GM12878 (cell line): ENCODE data around the gene RABEP1. TPM values are rescaled to one million over a fixed set of nuclear protein-coding genes. Genes with fewer than 3 reads are reported as not detected.

ENCODE experiments used
- ASH2L ChIP-seq: fragments of 300-600, 200-600 bp; sonication (generic); IDR thresholded peaks from 2 replicates; pipeline ENCODE4 v1.6.1; 2017; ENCODE audit warnings: low read depth, mild to moderate bottlenecking, borderline replicate concordance
- BACH1 ChIP-seq: fragments of 450-650 bp; IDR thresholded peaks from 2 replicates; pipeline ENCODE4 v1.6.1; 2017; ENCODE audit warnings: mild to moderate bottlenecking, borderline replicate concordance
- CHD4 ChIP-seq: fragments of 200-600 bp; sonication (generic); IDR thresholded peaks from 2 replicates; pipeline ENCODE4 v1.6.1; 2016; ENCODE audit warnings: mild to moderate bottlenecking
- CREB1 ChIP-seq: IDR thresholded peaks from 2 replicates; pipeline ENCODE4 v1.6.1; 2012; ENCODE audit warnings: low read depth, mild to moderate bottlenecking, inconsistent platforms
- CREM ChIP-seq: IDR thresholded peaks from 2 replicates; pipeline ENCODE4 v1.6.1; 2014; ENCODE audit warnings: antibody characterized with exemption, low read depth
- DPF2 ChIP-seq: fragments of 450-650 bp; IDR thresholded peaks from 2 replicates; pipeline ENCODE4 v1.6.1; 2017; ENCODE audit warnings: mild to moderate bottlenecking
- EP300 ChIP-seq, 2 experiments: fragments of 150-350 bp in 1 of 2; IDR thresholded peaks; 2 replicates each; pipeline ENCODE4 v1.6.1; 2011 to 2012; ENCODE audit warnings: low read depth in 2 of 2, low read length in 2 of 2, borderline replicate concordance in 1 of 2, improper control_type of control experiment in 1 of 2, inconsistent platforms in 1 of 2; ENCODE audit not compliant: control insufficient read depth in 1 of 2
- GABPA ChIP-seq: IDR thresholded peaks from 2 replicates; pipeline ENCODE4 v1.6.1; 2014; ENCODE audit warnings: antibody characterized with exemption, low read depth, mild to moderate bottlenecking, inconsistent platforms
- GATAD2B ChIP-seq: fragments of 450-650 bp; conservative IDR thresholded peaks from 2 replicates; pipeline ENCODE4 v1.6.1; 2017; ENCODE audit warnings: low read depth, mild to moderate bottlenecking, moderate library complexity
- IKZF1 ChIP-seq: fragments of 450-650 bp; conservative IDR thresholded peaks from 2 replicates; pipeline ENCODE4 v1.6.1; 2017; ENCODE audit warnings: antibody characterized with exemption, mild to moderate bottlenecking
- MYB ChIP-seq: fragments of 150-350 bp; IDR thresholded peaks from 2 replicates; pipeline ENCODE4 v1.6.1; 2014; ENCODE audit warnings: mild to moderate bottlenecking, low read depth, low read length, borderline replicate concordance
- NBN ChIP-seq: fragments of 450-650 bp; IDR thresholded peaks from 2 replicates; pipeline ENCODE4 v1.6.1; 2016
- NR2F1 ChIP-seq: fragments of 450-650 bp; conservative IDR thresholded peaks from 2 replicates; pipeline ENCODE4 v1.6.1; 2017; ENCODE audit warnings: mild to moderate bottlenecking
- NRF1 ChIP-seq: conservative IDR thresholded peaks from 2 replicates; pipeline ENCODE4 v1.6.1; 2011; ENCODE audit warnings: mild to moderate bottlenecking, low read depth, low read length, improper control_type of control experiment
- POLR2A ChIP-seq: IDR thresholded peaks from 2 replicates; pipeline ENCODE4 v1.6.1; 2011; ENCODE audit warnings: low read depth, mild to moderate bottlenecking, low read length
- POLR2AphosphoS5 ChIP-seq: IDR thresholded peaks from 2 replicates; pipeline ENCODE4 v1.6.1; 2011; ENCODE audit warnings: mild to moderate bottlenecking, low read length, inconsistent platforms
- RB1 ChIP-seq: fragments of 450-650 bp; formaldehyde crosslinking; IDR thresholded peaks from 2 replicates; pipeline ENCODE4 v1.6.1; 2017; ENCODE audit warnings: mild to moderate bottlenecking, borderline replicate concordance
- SMARCA5 ChIP-seq: fragments of 450-650 bp; IDR thresholded peaks from 2 replicates; pipeline ENCODE4 v1.6.1; 2017; ENCODE audit warnings: mild to moderate bottlenecking
- SP1 ChIP-seq: IDR thresholded peaks from one replicate; pipeline ENCODE4 v1.6.1; 2011; ENCODE audit warnings: low read depth, low read length
- SPI1 ChIP-seq: IDR thresholded peaks from 2 replicates; pipeline ENCODE4 v1.6.1; 2011; ENCODE audit warnings: low read depth, mild to moderate bottlenecking, low read length, moderate library complexity, borderline replicate concordance; ENCODE audit not compliant: insufficient read depth
- SREBF1 ChIP-seq: IDR thresholded peaks from 2 replicates; pipeline ENCODE4 v1.6.1; 2012; ENCODE audit warnings: mild to moderate bottlenecking, low read length
- TAF1 ChIP-seq: IDR thresholded peaks from 2 replicates; pipeline ENCODE4 v1.6.1; 2011; ENCODE audit warnings: mild to moderate bottlenecking, low read depth, low read length, borderline replicate concordance
- TCF3 ChIP-seq: IDR thresholded peaks from 2 replicates; pipeline ENCODE4 v1.6.1; 2012; ENCODE audit warnings: low read depth, mild to moderate bottlenecking, low read length, borderline replicate concordance; ENCODE audit not compliant: insufficient read depth
- YY1 ChIP-seq: IDR thresholded peaks from 2 replicates; pipeline ENCODE4 v1.6.1; 2011; ENCODE audit warnings: low read depth, mild to moderate bottlenecking, low read length
- ZBED1 ChIP-seq: IDR thresholded peaks from 2 replicates; pipeline ENCODE4 v1.6.1; 2016; ENCODE audit warnings: borderline replicate concordance
- ZNF384 ChIP-seq: IDR thresholded peaks from 2 replicates; pipeline ENCODE4 v1.6.1; 2012; ENCODE audit warnings: low read depth, mild to moderate bottlenecking, low read length, improper control_type of control experiment, borderline replicate concordance
- polyA plus RNA-seq, 11 experiments: library from polyadenylated mRNA; depleted of rRNA in 4 of 11; unstranded in 6 of 11; stranded (reverse) in 5 of 11; fragments of >200 nt; fragmentation: Nextera tagmentation in 4 of 11; fragmentation: Illumina TruSeq in 1 of 11; extraction: Ambion mirVana in 4 of 11; extraction: Trizol in 1 of 11; gene quantifications; 1 replicate in 1 of 11; 2 replicates in 10 of 11; pipeline versions ENCODE4 v1.2.1 to v1.2.3, GENCODE V29; 2011 to 2016; ENCODE audit warnings: inconsistent platforms in 2 of 11, missing spikeins in 2 of 11, low read depth in 1 of 11
- total RNA-seq, 4 experiments: library from RNA; depleted of rRNA in 3 of 4; stranded (reverse); fragments of >200 nt in 3 of 4; fragmentation: Illumina TruSeq in 1 of 4; extraction: Trizol in 1 of 4; gene quantifications; 2 replicates each; pipeline versions ENCODE4 v1.2.1 to v1.2.3, GENCODE V29; 2013 to 2021
- TF ChIP-seq, protein P1 (sequence below): fragments of 450-650 bp; IDR thresholded peaks from 2 replicates; pipeline ENCODE4 v1.6.1; 2018; ENCODE audit warnings: borderline replicate concordance, mild to moderate bottlenecking; ENCODE audit not compliant: partially characterized antibody
- TF ChIP-seq, protein P2 (sequence below): fragments of 450-650 bp; IDR thresholded peaks from 2 replicates; pipeline ENCODE4 v1.6.1; 2017; ENCODE audit warnings: mild to moderate bottlenecking

RABEP1 gene
- total and polyA plus RNA-seq, 10 of the 15 experiments (the other 5 are each of a cell fraction or from before 2014, with no cell fraction given) = 13.4 to 71.4 (median 59.8) TPM

DNA sequence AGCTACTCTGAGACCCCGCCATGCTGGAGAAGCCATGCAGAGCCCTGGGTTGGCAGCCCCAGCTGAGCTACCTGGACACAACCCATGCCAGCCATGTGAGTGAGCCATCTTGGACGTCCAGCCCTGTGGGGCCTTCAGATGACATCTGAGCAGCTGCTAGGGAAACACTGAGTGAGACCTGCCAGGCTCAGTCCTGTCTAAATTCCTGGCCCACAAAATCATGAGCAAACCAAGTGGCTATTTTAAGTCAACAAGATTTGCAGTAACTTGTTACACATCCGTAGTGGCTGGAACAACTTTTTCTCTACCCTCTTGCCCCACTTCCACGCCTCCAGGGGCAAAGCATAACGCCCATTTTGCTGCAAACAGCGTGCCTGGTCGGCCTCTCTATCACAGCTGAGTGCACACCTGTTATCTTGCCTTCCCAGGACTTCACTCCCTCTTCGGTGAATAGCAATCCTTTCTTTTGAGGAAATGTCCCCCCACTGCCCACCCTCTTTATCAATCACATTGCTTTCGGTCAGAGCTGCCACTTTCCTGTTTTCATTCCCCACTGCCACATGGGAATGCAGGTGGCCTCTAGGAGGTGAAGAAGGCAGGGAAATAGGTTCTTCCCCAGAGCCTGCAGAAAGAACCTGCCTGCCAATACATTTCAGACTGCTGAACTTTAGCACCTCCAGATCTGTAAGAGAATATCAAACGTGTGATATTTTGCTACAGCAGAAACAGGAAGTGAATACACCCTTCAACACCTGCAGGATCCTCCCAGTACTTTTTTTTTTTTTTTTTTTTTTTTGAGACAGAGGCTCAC lies 40.0 kb upstream of the RABEP1 start (continued):
- no peak for TF ChIP-seq SREBF1
- TF ChIP-seq TCF3 = peak; percentile 57; the same call in 1 of the 2 replicates
- peak; percentile 19; the same call in 1 of the 2 replicates for TF ChIP-seq YY1
- TF ChIP-seq NRF1 = no peak
- TF ChIP-seq, protein P1, sequence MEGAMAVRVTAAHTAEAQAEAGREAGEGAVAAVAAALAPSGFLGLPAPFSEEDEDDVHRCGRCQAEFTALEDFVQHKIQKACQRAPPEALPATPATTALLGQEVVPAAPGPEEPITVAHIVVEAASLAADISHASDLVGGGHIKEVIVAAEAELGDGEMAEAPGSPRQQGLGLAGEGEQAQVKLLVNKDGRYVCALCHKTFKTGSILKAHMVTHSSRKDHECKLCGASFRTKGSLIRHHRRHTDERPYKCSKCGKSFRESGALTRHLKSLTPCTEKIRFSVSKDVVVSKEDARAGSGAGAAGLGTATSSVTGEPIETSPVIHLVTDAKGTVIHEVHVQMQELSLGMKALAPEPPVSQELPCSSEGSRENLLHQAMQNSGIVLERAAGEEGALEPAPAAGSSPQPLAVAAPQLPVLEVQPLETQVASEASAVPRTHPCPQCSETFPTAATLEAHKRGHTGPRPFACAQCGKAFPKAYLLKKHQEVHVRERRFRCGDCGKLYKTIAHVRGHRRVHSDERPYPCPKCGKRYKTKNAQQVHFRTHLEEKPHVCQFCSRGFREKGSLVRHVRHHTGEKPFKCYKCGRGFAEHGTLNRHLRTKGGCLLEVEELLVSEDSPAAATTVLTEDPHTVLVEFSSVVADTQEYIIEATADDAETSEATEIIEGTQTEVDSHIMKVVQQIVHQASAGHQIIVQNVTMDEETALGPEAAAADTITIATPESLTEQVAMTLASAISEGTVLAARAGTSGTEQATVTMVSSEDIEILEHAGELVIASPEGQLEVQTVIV = no peak
- TF ChIP-seq CHD4 = no peak
- TF ChIP-seq GATAD2B = peak; percentile 45; the same call in 1 of the 2 replicates
- TF ChIP-seq CREM = 0 out of 2 replicates have a peak, but pooled peaks have one; percentile 10
- TF ChIP-seq NBN = peak; percentile 56
- no peak for TF ChIP-seq SP1
- peak; percentile 41; the same call in 1 of the 2 replicates for TF ChIP-seq TAF1
- TF ChIP-seq IKZF1 = peak; percentile 95
- TF ChIP-seq RB1 = peak; percentile 53; the same call in 1 of the 2 replicates
- peak; percentile 93 for TF ChIP-seq ZNF384
- 0 out of 2 replicates have a peak, but pooled peaks have one; percentile 62 for TF ChIP-seq ASH2L
- peak; percentile 60 for TF ChIP-seq POLR2AphosphoS5
- TF ChIP-seq SMARCA5 = peak; percentile 24; the same call in 1 of the 2 replicates
- no peak for TF ChIP-seq CREB1
- TF ChIP-seq DPF2 = peak; percentile 56; the same call in 1 of the 2 replicates
- TF ChIP-seq ZBED1 = 0 out of 2 replicates have a peak, but pooled peaks have one; percentile 46
- TF ChIP-seq BACH1 = peak; percentile 10; the same call in 1 of the 2 replicates
- TF ChIP-seq SPI1 = peak; percentile 93
- TF ChIP-seq NR2F1 = 0 out of 2 replicates have a peak, but pooled peaks have one; percentile 41
- TF ChIP-seq GABPA = 0 out of 2 replicates have a peak, but pooled peaks have one; percentile 13
- TF ChIP-seq POLR2A = peak; percentile 51; the same call in 1 of the 2 replicates
- TF ChIP-seq EP300 (IDR thresholded peaks at IDR 0.05; ENCODE audit: borderline replicate concordance in 1 of 2, control insufficient read depth in 1 of 2, low read depth in 2 of 2, low read length in 2 of 2) = peak in 1 of 2 experiments; percentile 46; a peak in 1 of 4 replicates
- TF ChIP-seq, protein P2, sequence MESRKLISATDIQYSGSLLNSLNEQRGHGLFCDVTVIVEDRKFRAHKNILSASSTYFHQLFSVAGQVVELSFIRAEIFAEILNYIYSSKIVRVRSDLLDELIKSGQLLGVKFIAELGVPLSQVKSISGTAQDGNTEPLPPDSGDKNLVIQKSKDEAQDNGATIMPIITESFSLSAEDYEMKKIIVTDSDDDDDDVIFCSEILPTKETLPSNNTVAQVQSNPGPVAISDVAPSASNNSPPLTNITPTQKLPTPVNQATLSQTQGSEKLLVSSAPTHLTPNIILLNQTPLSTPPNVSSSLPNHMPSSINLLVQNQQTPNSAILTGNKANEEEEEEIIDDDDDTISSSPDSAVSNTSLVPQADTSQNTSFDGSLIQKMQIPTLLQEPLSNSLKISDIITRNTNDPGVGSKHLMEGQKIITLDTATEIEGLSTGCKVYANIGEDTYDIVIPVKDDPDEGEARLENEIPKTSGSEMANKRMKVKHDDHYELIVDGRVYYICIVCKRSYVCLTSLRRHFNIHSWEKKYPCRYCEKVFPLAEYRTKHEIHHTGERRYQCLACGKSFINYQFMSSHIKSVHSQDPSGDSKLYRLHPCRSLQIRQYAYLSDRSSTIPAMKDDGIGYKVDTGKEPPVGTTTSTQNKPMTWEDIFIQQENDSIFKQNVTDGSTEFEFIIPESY = no peak
- TF ChIP-seq MYB = no peak
